NCI-H2227 (cell line): ENCODE results near the gene SH3GL1.
A peak's percentile ranks its signal among the peaks of the same experiment; 100 is the strongest.

Experiments used
- DNase-seq: peaks from one replicate; lab custom pipeline; 2025; ENCODE audit not compliant: unreplicated experiment; lab: John Stamatoyannopoulos, UW

Gene SH3GL1

GRCh38 chr19:4400135-4400936 lies at the start of gene SH3GL1:
Gene SH3GL1, minus strand, starts transcription at chr19:4400547. Its CDS starts 179 bp downstream, at chr19:4400368.
- peak; percentile 92 for DNase-seq

GRCh38 chr19:4449639-4450028 lies 49.3 kb upstream of the SH3GL1 start:
- no peak for DNase-seq

GRCh38 chr19:4449022-4449638 lies 48.8 kb upstream of the SH3GL1 start:
- DNase-seq, result no peak

GRCh38 chr19:4448147-4448985 lies 48.0 kb upstream of the SH3GL1 start:
- no peak for DNase-seq

- no peak for DNase-seq
Measured at GRCh38 chr19:4447327-4448146, 47.2 kb upstream of the SH3GL1 start.

GRCh38 chr19:4446704-4447200 lies 46.4 kb upstream of the SH3GL1 start:
- DNase-seq, result no peak

- DNase-seq, result no peak
Measured at GRCh38 chr19:4445963-4446703, 45.8 kb upstream of the SH3GL1 start.

- no peak for DNase-seq
Measured at GRCh38 chr19:4444765-4445741, 44.7 kb upstream of the SH3GL1 start.

GRCh38 chr19:4443966-4444764 lies 43.8 kb upstream of the SH3GL1 start:
- no peak for DNase-seq

- no peak for DNase-seq
Measured at GRCh38 chr19:4443188-4443587, 42.8 kb upstream of the SH3GL1 start.

- no peak for DNase-seq
Measured at GRCh38 chr19:4442819-4443146, 42.4 kb upstream of the SH3GL1 start.

- DNase-seq, result no peak
Measured at GRCh38 chr19:4441994-4442818, 41.9 kb upstream of the SH3GL1 start.

GRCh38 chr19:4439243-4439642 lies 38.9 kb upstream of the SH3GL1 start:
- DNase-seq, result no peak

GRCh38 chr19:4437103-4437502 lies 36.8 kb upstream of the SH3GL1 start:
- DNase-seq, result no peak

GRCh38 chr19:4436231-4436630 lies 35.9 kb upstream of the SH3GL1 start:
- DNase-seq, result no peak

- DNase-seq, result no peak
Measured at GRCh38 chr19:4434391-4434790, 34.0 kb upstream of the SH3GL1 start.

- DNase-seq, result no peak
Measured at GRCh38 chr19:4432918-4433506, 32.7 kb upstream of the SH3GL1 start.
